ENCODE measurements around the gene SEMA3E. TPM values are rescaled to one million over a fixed set of nuclear protein-coding genes. Genes with fewer than 3 reads are reported as not detected.
A peak's percentile ranks its signal among the peaks of the same experiment; 100 is the strongest.

The SEMA3E gene
- total and polyA plus RNA-seq, 8 donors = 0.19 to 9.2 (median 0.93) TPM; not detected in 1

- H3K27me3 ChIP-seq = no peaks in the 10 kb centered on the region
- no peak for DNase-seq
- H3K9me3 ChIP-seq = no peaks in the 10 kb centered on the region
- H3K4me3 ChIP-seq = no peak overlapping the region
- intact Hi-C loops (cut with DNase I; ENCODE audit: low total_unique reads) = no loop called here
- no peak overlapping the region for H3K27ac ChIP-seq
- H3K36me3 ChIP-seq = no peaks in the 10 kb centered on the region
- TF ChIP-seq EP300 (IDR thresholded peaks at IDR 0.05) = no peak
- TF ChIP-seq POLR2A (IDR thresholded peaks at IDR 0.05) = no peak
- TF ChIP-seq, protein P1, sequence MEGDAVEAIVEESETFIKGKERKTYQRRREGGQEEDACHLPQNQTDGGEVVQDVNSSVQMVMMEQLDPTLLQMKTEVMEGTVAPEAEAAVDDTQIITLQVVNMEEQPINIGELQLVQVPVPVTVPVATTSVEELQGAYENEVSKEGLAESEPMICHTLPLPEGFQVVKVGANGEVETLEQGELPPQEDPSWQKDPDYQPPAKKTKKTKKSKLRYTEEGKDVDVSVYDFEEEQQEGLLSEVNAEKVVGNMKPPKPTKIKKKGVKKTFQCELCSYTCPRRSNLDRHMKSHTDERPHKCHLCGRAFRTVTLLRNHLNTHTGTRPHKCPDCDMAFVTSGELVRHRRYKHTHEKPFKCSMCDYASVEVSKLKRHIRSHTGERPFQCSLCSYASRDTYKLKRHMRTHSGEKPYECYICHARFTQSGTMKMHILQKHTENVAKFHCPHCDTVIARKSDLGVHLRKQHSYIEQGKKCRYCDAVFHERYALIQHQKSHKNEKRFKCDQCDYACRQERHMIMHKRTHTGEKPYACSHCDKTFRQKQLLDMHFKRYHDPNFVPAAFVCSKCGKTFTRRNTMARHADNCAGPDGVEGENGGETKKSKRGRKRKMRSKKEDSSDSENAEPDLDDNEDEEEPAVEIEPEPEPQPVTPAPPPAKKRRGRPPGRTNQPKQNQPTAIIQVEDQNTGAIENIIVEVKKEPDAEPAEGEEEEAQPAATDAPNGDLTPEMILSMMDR (IDR thresholded peaks at IDR 0.05) = no peak
- TF ChIP-seq POLR2AphosphoS5 (IDR thresholded peaks at IDR 0.05) = no peak
- H3K4me1 ChIP-seq = no peaks in the 10 kb centered on the region
Observed at GRCh38 chr7:83617858-83618257, 31.1 kb downstream of the SEMA3E start.

GRCh38 chr7:83614112-83614511, 34.8 kb downstream of the SEMA3E start:
- Histone ChIP-seq H3K27ac (no peak overlapping the region), H3K27me3 (no peaks in the 10 kb centered on the region), H3K36me3 (no peaks in the 10 kb centered on the region), H3K4me1 (no peaks in the 10 kb centered on the region), H3K4me3 (no peak overlapping the region), H3K9me3 (no peaks in the 10 kb centered on the region)
- no peak for TF ChIP-seq POLR2A (IDR thresholded peaks at IDR 0.05)
- TF ChIP-seq, protein P1 (IDR thresholded peaks at IDR 0.05) = no peak
- no peak for TF ChIP-seq EP300 (IDR thresholded peaks at IDR 0.05)
- no peak for TF ChIP-seq POLR2AphosphoS5 (IDR thresholded peaks at IDR 0.05)
- 34 to 50% (median 42%) methylated on average over 3 of the region's 3 CpGs for WGBS, 5 donors
- peak in 1 of 2 donors; percentile 7 for DNase-seq
- intact Hi-C loops (cut with DNase I; ENCODE audit: low total_unique reads) = no loop called here

- no peak for DNase-seq
- Histone ChIP-seq H3K9me3 (no peaks in the 10 kb centered on the region), H3K4me1 (no peaks in the 10 kb centered on the region), H3K4me3 (no peak overlapping the region), H3K27me3 (no peaks in the 10 kb centered on the region), H3K27ac (no peak overlapping the region), H3K36me3 (no peaks in the 10 kb centered on the region)
- TF ChIP-seq POLR2A (IDR thresholded peaks at IDR 0.05) = no peak
- no peak for TF ChIP-seq EP300 (IDR thresholded peaks at IDR 0.05)
- TF ChIP-seq, protein P1 (IDR thresholded peaks at IDR 0.05) = no peak
- no peak for TF ChIP-seq POLR2AphosphoS5 (IDR thresholded peaks at IDR 0.05)
- intact Hi-C loops (cut with DNase I; ENCODE audit: low total_unique reads) = no loop called here
Observed at GRCh38 chr7:83613232-83613631, 35.7 kb downstream of the SEMA3E start.

- TF ChIP-seq EP300 (IDR thresholded peaks at IDR 0.05) (no peak), POLR2A (IDR thresholded peaks at IDR 0.05) (no peak), POLR2AphosphoS5 (IDR thresholded peaks at IDR 0.05) (no peak)
- TF ChIP-seq, protein P1 (IDR thresholded peaks at IDR 0.05) = no peak
- Histone ChIP-seq H3K4me3 (no peak overlapping the region), H3K27ac (no peak overlapping the region), H3K4me1 (no peaks in the 10 kb centered on the region), H3K27me3 (no peaks in the 10 kb centered on the region), H3K9me3 (no peaks in the 10 kb centered on the region), H3K36me3 (no peaks in the 10 kb centered on the region)
- intact Hi-C loops (cut with DNase I; ENCODE audit: low total_unique reads) = no loop called here
- DNase-seq = no peak
- WGBS, 5 donors = 85 to 95% (median 93%) methylated on average over 1 of the region's 1 CpG
Observed at GRCh38 chr7:83611776-83612175, 37.2 kb downstream of the SEMA3E start.
